GM21717 (cell line): Measurements from ENCODE around the gene NHS.

Source experiments
- ATAC-seq: cut with Tn5 transposase; IDR thresholded peaks from one replicate; pipeline ENCODE4 v1.9.1; 2021; ENCODE audit warnings: mild to moderate bottlenecking, moderate library complexity; ENCODE audit not compliant: unreplicated experiment

NHS gene

DNA sequence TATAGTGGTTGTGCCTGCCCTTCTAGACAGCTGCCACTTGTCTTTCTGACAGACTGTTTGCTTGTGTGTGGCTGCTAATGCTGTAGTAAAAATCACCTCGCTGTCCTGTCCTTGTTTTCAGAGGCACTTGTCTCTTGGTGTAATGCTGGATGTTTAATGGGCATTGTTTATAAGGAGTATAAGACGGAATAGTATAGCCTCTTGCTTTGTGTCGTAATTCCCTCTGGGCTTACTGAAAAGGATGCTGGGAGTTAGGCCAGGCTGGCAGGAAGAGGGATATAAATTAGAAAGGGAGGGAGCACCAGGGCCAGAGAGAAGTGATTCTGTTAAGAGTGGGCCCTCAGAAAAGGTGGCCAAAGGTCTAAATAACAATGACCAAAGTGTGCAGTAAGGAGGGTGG lies 29.0 kb downstream of the NHS start:
- no peak for ATAC-seq

DNA sequence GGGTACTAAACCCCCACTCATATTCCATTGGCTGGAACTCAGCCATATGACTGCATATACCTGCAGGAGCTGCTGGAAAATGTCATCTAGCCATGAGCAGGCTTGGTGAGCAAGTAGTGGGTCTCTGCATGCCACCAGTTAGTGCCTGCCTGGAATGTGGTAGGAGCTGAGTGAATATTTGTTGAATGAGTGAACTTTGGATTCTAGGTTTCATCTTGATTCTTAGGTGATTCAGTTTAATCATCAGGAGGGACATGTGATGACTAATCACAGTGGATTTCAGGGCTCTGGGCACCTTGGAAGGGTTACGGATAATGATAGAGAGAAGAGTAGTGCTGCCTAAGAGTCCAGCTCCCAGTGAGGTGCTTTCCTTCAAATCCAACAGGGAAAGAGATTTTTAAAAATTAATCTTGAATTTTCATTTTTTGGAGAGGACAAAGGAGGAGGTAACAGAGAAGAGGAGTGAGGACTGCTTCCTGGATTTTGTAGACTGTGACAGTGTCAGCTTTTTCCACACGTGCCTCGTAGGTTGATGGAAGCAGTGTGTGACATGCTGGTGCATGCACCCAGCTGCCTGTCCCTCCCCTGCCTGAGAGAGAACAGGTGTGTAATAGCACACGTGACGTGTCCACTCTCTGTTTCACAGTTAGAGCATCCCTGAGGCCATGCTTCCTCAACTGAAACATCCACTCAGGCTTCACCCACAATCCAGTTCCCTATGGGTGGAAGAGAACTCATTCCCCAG lies 30.4 kb downstream of the NHS start:
- no peak for ATAC-seq

DNA sequence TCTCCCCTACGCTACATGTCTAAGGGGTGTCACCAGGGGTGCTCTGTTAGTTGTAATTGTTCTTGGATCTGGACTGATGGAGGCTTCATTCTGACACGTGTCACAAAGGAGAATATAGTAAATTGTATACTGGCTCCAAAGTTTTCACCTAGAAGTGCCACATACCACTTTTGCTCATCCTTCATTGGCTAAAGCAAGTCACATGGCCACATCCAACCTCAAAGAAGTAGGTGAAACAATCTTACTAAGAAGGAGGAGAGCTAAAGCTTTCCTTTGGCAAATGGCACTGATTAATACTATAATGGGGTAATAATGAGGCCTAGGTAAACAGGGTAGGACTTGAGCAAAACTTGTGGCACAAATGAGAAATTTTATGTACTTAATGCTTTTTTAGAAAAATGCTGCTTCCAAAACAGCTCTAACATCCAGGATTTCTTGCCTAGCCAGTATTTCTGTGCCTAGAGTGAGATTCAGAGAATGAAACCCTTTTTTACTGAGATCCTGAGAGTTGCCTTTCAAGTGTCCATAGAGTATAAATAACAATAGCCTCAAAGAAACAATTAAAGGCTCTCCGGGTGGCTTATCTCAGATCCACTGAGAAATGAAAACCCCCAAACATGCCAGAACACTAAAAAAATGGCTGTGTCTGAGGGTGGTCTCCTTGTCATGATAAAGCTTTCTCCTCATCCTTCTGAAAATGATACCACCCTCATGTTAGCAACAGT lies 34.7 kb downstream of the NHS start:
- ATAC-seq, result no peak

DNA sequence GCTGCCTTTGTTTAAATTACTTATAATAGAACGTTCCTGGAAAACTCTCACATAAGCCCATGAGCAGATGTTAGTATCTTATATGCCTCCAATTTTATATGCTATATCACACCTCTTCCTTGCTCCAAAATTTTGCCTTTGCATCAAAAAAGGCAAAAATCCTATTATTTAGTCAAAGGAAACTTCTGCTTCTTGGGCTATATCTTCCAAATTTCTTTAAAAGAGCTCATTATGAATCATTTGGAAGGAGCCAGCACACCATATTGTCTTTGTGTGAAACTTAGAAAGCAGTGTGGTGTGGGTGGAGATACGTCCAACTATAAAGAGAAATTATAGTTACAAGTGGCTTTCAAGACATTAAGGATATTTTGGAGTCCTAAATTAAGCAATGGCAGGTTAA lies 35.7 kb downstream of the NHS start:
- no peak for ATAC-seq

DNA sequence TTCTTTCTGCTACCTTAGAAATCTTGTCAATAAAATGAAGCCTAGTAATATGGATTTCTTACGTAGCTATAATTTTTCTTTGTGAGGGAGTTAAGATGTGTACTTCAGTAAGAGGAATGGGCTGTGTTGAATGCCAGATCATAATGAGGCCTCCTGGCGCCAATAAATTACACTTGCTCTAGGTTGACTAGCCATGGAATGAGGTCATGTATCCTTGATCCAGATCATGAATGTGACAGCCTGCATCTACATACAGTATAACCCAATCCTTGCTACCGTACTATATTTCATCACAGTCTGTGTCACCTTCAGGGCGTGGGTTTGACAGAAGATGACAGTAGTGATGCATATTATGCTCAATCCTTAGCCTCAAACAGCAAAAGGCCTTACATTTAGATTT lies 36.2 kb downstream of the NHS start:
- ATAC-seq, result no peak

DNA sequence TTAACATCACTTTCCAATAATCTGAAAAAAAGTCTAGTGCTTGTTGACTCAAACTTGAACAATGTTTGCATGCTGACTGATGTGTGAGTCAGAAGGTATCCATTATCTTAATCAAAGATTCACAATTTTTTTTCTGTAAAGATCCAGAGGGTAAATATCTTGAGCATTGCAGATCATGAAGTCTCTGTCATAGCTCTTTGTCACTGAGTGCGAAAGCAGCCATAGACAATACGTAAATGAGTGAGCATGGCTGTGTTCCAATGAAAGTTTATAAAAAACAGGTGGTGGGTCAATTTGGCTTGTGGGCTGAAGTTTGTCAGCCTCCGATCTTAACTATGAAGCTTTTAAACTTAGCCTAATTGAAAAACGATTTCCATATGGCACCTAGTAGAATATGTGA lies 37.7 kb downstream of the NHS start:
- no peak for ATAC-seq

DNA sequence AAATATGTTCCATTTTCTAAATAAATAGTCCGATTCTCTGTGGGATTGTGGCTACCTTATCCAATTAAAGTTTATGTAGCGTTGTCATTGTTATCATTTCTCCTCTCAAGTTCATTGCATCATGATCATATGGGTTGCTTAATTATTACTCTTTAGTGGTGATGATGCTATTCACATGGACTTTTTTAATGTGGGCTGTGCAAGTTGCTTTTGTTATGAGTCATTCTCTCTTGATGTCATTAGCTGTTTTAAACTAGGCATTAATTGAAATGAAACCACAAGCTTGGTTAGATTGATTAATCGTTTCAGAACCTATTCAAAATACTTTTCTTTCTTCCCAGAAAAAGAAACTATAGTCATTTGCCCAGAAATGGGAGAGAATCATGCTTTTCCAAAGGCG lies 38.2 kb downstream of the NHS start:
- no peak for ATAC-seq

DNA sequence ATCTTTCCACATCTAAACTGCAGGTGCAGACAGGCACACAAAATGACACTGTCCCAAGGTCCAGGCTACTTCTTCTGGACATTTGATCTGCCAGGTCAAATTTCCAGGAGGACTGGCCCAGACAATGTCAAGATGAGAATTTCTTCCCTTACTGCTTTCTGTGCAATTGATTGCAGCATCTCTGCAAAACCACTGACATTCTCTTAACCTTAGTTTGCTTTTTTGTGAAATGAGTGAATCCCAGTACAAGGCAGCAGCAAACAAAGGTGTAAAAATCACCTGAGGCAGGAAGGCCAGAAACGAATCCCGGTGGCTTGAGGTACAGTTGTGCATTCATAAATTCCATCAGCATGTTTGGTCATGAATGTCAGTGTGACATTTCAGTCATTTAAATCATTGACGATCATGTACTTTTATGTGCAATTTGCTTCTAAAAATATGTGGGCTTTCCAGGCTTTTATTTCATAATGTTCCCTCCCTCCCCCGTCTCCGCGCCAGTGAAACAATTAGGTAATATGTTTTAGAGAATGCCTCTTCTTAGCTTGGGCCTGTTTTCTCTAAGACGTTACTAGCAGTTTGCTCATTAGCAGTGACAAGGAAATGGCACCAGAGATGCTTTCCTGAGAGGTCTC lies 39.1 kb downstream of the NHS start:
- ATAC-seq, result no peak

DNA sequence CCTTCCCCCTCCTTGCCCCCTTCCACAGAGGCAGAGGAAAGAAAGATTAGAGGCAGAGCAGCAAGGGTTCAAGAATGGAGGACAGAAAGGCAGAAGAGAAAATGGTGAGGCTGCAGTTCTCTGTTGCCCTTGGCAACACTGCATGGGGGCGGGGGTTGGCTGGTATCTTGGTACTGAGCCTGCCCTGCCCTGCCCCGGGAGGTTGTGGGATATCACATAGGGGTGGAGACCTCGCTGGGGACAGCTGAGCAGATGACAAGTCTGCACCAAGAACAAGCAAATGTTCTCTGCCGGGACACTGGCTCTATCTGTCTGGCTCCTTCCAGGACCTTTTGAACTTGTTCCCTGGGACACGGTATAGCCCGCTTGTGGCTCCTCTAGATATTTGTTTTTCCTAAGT lies 39.8 kb downstream of the NHS start:
- no peak for ATAC-seq

DNA sequence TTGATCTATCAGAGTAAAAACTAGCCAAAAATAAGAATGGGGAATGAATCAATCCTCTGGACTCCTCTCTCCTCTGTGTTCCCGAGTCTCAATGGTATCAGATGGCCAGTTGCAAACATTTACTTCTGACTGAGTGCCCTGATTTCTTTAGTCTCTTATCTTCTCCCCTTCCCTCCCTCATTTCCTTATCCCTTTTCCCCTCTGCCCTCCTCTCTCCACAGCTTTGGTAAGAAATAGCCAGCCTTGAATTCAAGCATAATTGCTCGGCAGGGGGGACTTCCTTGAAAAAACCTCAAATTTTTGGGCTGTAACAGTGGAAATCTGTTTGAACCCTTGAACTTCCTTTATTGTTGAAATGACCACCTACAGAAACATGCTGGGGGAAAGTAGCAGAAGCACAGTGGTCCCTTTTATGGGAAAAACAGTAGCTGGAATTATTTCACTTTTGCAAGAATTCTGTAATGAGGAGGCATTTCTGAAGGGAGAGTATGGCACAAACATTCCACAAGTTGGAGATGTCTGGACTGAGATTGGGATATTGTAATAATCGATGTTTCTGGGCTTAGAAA lies 40.3 kb downstream of the NHS start:
- no peak for ATAC-seq

DNA sequence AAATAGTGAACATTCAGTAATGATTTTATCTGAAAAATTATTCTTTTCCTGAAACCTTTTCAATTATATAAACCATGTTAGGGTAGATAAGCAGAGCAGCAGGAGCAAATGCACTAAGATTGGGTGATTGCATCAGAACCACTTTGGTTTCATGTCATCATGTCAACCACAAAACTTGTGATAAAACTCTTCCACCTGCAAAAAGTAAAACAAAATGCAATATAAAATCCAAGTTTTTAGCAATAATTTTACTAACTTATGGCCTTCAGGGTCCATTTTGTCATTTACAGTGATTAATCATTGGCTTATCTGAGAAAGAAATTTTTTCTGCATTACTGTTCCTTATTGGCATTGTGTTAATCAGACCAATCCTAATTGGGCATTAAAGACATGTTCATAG lies 42.4 kb downstream of the NHS start:
- no peak for ATAC-seq

DNA sequence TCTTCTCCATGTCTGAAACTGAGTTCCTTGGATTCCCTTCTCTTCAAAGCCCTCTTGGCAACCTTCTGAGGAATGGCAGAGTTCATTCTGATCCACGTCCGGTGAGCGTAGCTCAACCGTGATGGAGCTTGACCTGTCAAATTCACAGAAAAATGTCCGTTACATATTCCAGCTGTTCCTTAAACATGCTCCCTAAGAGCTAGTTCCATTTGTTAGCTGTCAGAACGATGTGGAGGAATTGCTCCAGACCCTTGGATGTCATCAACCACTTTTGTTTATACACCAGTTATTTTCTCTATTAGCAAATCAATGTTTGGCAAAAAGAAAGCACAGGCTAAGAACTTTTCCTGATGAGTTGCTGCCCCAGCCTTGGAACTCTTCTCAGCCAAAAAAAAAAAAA lies 50.1 kb downstream of the NHS start:
- no peak for ATAC-seq

DNA sequence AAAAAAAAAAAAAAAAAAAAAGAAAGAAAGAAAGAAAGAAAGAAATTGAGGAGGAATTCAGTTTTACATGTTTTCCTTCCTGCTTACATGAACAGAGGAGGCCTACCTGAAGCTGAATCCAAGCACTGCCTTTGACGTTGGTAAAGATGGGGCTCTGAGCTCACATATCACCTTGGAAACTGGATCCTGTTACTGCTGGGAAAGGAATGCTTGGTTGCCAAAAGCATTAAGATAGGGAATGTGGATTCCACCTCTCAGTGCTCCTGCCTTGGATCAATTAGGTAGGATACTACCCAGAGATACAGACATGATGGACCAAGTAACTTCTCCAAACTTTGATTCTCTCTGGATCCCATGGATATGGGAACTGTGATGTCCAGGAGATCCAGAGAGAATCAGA lies 50.6 kb downstream of the NHS start:
- ATAC-seq, result no peak

DNA sequence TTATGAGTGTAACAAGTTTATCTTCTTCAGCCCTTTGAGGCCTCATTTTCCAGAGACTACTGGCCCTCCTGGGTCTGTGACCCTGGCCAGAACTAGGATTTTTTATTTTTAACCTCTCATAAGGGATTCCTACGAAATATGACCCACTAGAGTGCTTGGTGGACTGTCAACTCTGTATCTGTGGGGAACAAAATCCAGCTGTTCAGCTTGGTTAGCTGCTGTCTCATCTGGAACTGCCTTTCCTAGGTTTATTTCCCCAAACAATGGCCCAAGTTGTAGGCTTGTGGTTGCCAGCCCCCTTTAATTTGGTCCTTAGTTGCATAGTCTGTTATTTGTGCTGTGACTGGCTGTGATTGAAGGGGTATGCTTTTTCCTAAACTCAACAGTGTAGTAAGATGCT lies 56.2 kb downstream of the NHS start:
- no peak for ATAC-seq

DNA sequence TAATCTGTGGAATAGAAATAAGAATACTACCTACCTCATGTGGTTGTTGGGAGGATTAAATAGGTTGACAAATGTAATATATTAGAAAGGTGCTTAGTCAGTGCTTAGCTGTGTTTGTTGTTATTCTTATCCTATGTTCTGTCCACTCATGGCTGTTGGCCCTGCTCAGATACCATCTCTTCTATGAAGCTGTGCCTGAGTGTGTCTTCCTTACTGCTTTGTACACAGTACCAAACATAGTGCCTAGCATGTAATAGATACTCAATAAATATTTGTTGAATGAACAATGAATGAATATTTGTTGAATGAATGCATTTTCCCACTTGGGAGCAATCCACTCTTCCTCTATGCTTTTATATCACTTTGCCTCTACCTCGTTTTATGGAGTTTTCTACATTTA lies 57.2 kb downstream of the NHS start:
- ATAC-seq, result no peak

DNA sequence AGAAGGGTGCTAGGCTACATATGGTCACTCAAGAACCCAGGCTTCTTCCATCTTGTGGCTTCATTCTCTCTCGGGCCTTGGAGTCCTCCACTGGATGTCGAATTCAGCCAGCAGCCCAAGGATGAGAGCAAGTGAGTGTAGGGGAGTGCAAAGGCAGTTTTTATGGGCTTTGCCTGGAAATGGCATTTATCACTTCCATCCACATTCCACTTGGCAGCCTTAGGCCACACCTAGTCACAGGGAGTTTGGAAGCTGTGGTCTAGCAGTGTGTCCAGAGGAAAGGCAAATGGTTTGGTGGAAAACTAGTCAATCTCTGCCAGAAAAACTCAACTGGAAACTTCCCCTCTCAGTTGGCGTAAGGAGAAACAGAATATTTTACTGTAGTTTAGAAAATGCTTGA lies 59.0 kb downstream of the NHS start:
- no peak for ATAC-seq

DNA sequence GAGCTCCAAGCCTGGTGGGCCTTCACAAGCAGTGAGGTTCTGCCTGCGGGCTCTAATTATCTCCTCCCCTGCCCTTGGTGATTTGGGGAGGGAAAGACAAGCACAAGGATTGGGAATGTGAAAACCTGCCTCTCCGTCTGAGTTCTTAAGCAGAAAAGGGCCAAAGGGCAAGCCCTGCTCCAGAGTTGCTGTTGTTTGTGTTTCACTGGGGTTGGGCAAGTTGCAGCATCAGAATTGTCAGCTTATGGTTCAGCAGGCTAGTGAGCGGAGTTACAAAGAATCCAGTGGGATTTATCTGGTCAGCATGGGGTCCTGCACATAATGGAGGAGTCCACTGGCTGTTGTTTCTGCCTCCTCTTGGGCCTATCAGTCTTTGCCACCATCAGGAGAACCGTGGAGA lies 60.5 kb downstream of the NHS start:
- ATAC-seq, result no peak

DNA sequence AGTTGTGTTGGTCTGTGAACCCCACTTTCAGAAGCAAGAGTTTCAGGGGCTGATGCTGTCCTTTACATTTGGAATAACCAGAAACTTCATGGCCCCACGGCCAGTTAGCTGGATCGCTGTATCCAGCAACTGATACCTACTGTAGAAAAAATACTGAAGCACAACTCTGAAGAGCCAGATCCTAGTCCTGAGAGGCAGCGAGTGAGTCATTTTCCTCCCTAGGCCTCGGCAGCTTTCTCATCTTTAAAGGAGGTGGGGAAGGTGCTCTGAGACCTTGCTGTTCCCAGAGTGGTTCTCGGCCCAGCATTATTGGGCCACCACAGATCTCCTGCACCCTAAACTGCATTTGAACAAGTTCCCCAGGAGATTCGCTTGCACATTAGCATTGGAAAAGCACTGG lies 63.2 kb downstream of the NHS start:
- ATAC-seq, result no peak

DNA sequence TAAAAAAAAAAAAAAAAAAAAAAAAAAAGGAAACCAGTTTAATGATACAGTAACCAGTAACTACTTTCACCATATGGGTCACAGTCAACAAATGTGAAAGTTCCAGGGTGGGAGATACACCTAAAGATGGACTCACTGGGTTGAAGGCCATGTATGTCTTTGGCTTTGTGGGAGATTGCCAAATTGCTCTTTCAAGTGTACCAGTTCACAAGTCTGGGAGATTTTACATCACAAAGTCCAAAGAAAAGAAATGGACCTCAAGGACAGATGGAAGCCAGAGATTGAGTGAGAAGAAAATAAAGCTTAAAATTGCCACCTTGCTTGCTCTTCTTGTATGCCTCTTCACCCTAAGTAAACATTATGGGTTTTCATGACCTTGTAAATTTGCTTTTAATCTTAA lies 65.3 kb downstream of the NHS start:
- no peak for ATAC-seq

DNA sequence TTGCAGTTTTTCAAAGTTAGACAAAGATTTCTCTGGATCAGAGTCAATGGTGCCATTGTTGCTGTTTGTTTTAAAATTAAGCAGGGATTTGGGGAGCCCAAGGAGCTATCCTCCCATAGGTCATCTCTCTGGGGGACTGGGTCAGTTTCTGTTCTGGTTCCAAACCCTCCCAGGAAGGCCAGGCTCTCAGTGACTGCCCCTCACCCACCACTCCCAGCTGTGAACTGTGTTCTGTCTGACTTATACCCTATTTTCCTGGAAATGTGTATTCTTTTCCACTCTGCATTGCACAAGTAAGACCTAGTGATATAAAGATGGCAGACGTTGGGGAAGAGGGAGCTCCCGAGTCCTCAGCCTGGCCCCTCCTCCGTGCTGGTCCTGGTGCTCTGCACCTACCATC lies 65.8 kb downstream of the NHS start:
- ATAC-seq, result no peak

DNA sequence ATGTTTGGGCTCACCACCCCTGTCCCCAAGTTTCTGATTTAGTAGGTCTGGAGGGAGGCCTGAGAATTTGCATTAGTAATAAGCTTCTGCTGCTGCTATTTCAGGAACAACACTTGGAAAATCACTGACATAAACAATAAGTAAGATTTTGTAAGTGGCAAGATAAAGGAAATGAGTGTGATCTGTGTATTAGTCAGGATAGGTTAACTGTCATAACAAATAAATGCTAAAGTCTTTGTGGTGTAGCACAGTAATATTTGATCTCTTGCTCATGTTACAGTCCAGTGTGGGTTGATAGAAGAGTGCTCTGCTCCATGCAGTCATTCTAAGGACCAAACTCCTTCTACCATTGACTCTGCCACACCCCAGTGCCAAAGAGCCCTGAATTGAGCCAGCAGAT lies 67.0 kb downstream of the NHS start:
- no peak for ATAC-seq

DNA sequence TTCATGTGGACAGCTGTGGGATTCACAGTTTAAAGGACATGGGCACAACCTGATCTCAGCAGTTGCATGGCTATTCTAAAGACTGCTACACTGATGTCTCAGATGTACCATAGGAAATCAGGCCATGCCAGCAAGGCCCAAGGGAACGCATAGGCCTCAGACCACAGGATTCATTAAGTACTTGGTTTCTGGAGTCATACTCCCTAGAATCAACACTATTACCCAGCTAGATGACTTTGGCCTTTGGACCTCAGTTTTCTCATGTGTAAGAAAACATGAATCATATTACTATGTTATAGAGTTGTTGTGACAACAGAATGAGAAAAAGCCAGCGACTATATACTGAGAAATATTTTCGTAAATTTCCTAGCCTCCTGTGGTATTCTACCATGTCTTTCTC lies 67.9 kb downstream of the NHS start:
- no peak for ATAC-seq
